Measurements from ENCODE around the gene KCNMA1.

- TF ChIP-seq CTCF (IDR thresholded peaks at IDR 0.05), result no peak
- no peak for TF ChIP-seq POLR2A (IDR thresholded peaks at IDR 0.05)
- no peak for TF ChIP-seq POLR2AphosphoS5 (IDR thresholded peaks at IDR 0.05)
Observed at GRCh38 chr10:77673515-77674140, 36.0 kb upstream of the KCNMA1 start.
